ENCODE measurements around the gene AGRP. TPM values are rescaled to one million over a fixed set of nuclear protein-coding genes. Genes with fewer than 3 reads are reported as not detected.

Gene AGRP
- total RNA-seq, 1 donor from 2014 or later: not detected

DNA sequence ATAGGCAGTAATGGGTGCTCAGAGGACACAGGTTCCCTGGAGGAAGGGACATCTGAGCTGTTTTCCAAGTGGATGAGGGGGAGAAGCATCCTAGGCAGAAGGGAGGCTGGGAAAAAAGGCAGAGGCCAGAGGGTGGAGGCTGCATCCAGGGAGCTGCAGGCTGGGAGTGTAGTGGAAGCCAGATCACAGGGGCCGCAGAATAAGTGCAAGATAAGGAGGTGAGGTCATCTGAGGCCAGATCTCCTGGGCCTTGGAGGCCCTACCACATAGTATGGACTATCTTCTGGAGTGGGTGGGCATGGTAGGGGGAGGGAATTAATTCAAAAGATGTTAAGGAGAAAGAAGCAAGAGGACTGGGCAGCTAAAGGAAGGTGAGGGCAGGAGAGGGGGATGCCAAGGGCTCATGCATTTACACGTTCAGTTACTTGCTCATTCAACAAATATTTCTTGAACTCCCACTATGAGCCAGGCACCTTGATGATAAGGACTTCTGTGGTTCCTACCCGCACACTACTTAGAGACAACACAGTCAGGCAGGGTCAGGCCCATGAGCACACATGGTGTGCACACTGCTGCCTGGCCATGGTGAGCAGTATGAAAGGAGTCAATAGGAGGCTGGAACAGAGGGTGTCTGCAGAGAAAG is 42.9 kb upstream of the AGRP start:
- peak overlapping the region; percentile 40 for H3K4me2 ChIP-seq (ENCODE audit: low read length)
- H2AFZ ChIP-seq (ENCODE audit: low read depth, low read length): no peak overlapping the region
- H3K36me3 ChIP-seq (ENCODE audit: insufficient read depth, low read length): no peaks in the 10 kb centered on the region
- peak overlapping the region; percentile 8 for H3K27ac ChIP-seq (ENCODE audit: low read depth, low read length)
- FAIRE-seq: no peak
- no peak overlapping the region for H3K4me3 ChIP-seq (ENCODE audit: insufficient read depth, low read depth, low read length)
- H3K79me2 ChIP-seq (ENCODE audit: insufficient read depth, low read length): peaks cover 24% of the 10 kb centered on the region
- H3K27ac Mint-ChIP-seq (ENCODE audit: unreplicated experiment): peak overlapping the region; percentile 62
- H3K27me3 ChIP-seq (ENCODE audit: insufficient read depth, low read length): no peaks in the 10 kb centered on the region
- H3K9me3 Mint-ChIP-seq (ENCODE audit: unreplicated experiment): peaks cover 4% of the 10 kb centered on the region
- peaks cover 16% of the 10 kb centered on the region for H3K27me3 Mint-ChIP-seq (ENCODE audit: low read depth, unreplicated experiment)
- TF ChIP-seq, protein P1, sequence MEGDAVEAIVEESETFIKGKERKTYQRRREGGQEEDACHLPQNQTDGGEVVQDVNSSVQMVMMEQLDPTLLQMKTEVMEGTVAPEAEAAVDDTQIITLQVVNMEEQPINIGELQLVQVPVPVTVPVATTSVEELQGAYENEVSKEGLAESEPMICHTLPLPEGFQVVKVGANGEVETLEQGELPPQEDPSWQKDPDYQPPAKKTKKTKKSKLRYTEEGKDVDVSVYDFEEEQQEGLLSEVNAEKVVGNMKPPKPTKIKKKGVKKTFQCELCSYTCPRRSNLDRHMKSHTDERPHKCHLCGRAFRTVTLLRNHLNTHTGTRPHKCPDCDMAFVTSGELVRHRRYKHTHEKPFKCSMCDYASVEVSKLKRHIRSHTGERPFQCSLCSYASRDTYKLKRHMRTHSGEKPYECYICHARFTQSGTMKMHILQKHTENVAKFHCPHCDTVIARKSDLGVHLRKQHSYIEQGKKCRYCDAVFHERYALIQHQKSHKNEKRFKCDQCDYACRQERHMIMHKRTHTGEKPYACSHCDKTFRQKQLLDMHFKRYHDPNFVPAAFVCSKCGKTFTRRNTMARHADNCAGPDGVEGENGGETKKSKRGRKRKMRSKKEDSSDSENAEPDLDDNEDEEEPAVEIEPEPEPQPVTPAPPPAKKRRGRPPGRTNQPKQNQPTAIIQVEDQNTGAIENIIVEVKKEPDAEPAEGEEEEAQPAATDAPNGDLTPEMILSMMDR (IDR thresholded peaks at IDR 0.05; ENCODE audit: insufficient read depth, low read depth, low read length): no peak
- no peak for TF ChIP-seq EZH2 (IDR thresholded peaks at IDR 0.05; ENCODE audit: insufficient read depth, low read length)
- H3K4me3 Mint-ChIP-seq (ENCODE audit: unreplicated experiment): peak overlapping the region; percentile 54
- peaks cover 24% of the 10 kb centered on the region for H3K4me1 Mint-ChIP-seq (ENCODE audit: low read depth, unreplicated experiment)
- peaks cover 3% of the 10 kb centered on the region for H3K36me3 Mint-ChIP-seq (ENCODE audit: low read depth, unreplicated experiment)
- peak overlapping the region; percentile 36 for H3K9ac ChIP-seq (ENCODE audit: low read length)
- peaks cover 38% of the 10 kb centered on the region for H3K4me1 ChIP-seq (ENCODE audit: insufficient read depth, low read length)
- peak; percentile 82 for DNase-seq (ENCODE audit: low read depth)
- peaks cover 10% of the 10 kb centered on the region for H4K20me1 ChIP-seq (ENCODE audit: insufficient read depth, low read length)
- no peaks in the 10 kb centered on the region for H3K9me3 ChIP-seq (ENCODE audit: insufficient read depth, low read depth, low read length)

DNA sequence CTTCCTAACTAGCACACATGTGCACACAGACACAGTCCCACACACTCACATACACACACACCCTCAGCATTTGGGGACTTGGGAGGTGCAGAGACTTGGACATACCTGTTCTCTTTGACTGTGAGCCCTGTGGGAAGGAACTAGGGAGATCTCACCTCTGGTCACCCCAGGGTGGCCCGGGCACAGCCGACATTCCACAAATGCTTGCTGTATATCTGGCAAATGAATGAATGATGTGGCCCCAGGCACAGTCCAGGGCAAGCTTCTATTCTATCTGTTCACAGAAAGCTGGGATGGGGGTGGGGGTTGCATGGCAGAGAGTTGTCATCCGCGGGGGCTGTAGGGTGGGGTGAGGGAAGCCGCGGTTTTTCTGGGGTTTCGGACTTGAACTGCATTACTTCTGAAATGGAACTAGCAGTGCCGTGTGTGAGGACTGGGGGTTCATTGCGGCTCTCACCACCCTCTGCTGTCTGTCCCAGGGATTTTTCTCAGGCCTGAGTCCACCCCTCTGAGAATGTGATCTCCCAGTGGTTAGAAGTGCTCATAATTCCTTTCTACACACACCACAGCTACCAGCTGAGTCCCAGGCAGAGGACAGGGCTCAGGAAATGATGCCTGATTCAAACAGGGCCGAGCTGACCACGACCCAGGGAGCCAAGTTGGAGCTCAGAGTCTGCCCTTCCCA is 42.0 kb upstream of the AGRP start:
- no peak overlapping the region for H3K4me3 Mint-ChIP-seq (ENCODE audit: unreplicated experiment)
- H3K27me3 Mint-ChIP-seq (ENCODE audit: low read depth, unreplicated experiment): peaks cover 17% of the 10 kb centered on the region
- FAIRE-seq (no peak), DNase-seq (ENCODE audit: low read depth) (no peak)
- Histone ChIP-seq H3K4me1 (ENCODE audit: insufficient read depth, low read length) (peaks cover 30% of the 10 kb centered on the region), H3K79me2 (ENCODE audit: insufficient read depth, low read length) (peaks cover 15% of the 10 kb centered on the region), H3K27me3 (ENCODE audit: insufficient read depth, low read length) (no peaks in the 10 kb centered on the region), H3K9me3 (ENCODE audit: insufficient read depth, low read depth, low read length) (no peaks in the 10 kb centered on the region), H3K36me3 (ENCODE audit: insufficient read depth, low read length) (no peaks in the 10 kb centered on the region), H3K4me3 (ENCODE audit: insufficient read depth, low read depth, low read length) (no peak overlapping the region), H4K20me1 (ENCODE audit: insufficient read depth, low read length) (peaks cover under 1% of the 10 kb centered on the region), H2AFZ (ENCODE audit: low read depth, low read length) (no peak overlapping the region), H3K4me2 (ENCODE audit: low read length) (no peak overlapping the region), H3K27ac (ENCODE audit: low read depth, low read length) (peak overlapping the region; percentile 8), H3K9ac (ENCODE audit: low read length) (no peak overlapping the region)
- no peak for TF ChIP-seq EZH2 (IDR thresholded peaks at IDR 0.05; ENCODE audit: insufficient read depth, low read length)
- TF ChIP-seq, protein P1 (IDR thresholded peaks at IDR 0.05; ENCODE audit: insufficient read depth, low read depth, low read length): peak; percentile 22
- H3K36me3 Mint-ChIP-seq (ENCODE audit: low read depth, unreplicated experiment): no peaks in the 10 kb centered on the region
- peaks cover 4% of the 10 kb centered on the region for H3K9me3 Mint-ChIP-seq (ENCODE audit: unreplicated experiment)
- peak overlapping the region; percentile 23 for H3K27ac Mint-ChIP-seq (ENCODE audit: unreplicated experiment)
- peaks cover 17% of the 10 kb centered on the region for H3K4me1 Mint-ChIP-seq (ENCODE audit: low read depth, unreplicated experiment)
